Fibroblast of skin of scalp (primary cell): ENCODE measurements around the gene MYF6.

Source experiments
- DNase-seq: peaks from one replicate; pipeline ENCODE4 v3.0.0-alpha.2; 2013

Gene MYF6

GRCh38 chr12:80707830-80708258 lies 410 bp downstream of the MYF6 start:
- no peak for DNase-seq

- DNase-seq, result no peak
These were observed 983 bp downstream of the MYF6 start for GRCh38 chr12:80708259-80708974.

DNA sequence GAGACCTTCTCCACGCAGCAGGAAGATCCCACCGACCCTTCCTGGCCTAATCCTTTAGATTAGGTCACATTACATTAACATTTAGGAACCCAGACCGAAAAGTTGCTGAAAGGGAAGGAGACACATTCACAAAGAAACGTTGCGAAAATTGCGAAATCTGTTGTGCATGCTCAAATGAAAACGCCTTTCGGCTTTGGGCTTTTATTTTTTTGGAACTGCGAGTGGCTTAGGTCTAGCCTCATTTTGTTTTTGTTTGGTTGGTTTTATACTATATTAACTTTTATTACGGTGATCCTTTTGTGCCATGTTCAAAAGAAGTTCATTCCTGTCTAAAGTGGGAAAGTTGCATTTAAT lies 1.5 kb downstream of the MYF6 start:
- DNase-seq, result no peak

- no peak for DNase-seq
These were observed 2.6 kb downstream of the MYF6 start for GRCh38 chr12:80709811-80710726.

- no peak for DNase-seq
These were observed 3.5 kb downstream of the MYF6 start for GRCh38 chr12:80710727-80711449.

- no peak for DNase-seq
These were observed 4.4 kb downstream of the MYF6 start for GRCh38 chr12:80711866-80712265.

DNA sequence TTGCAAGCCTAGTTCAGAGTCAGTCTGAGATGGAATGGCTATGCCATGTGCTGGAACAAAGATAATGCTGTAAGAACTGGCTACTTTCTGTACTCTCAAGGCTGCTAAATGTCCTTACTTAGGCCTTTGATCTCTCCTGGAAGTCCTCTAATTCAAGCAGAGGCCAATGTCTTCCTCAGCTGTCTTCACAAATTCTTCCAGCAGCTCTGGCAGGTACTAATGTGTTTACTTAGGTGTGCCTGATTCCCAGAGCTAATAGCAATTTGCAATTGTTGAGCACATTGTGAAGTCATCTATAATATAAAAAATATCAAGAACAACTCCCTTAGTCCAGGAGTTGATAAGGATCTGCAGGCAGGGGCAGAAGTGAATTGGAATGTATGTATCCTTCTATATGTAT lies 5.4 kb downstream of the MYF6 start:
- no peak for DNase-seq

- no peak for DNase-seq
These were observed 6.0 kb downstream of the MYF6 start for GRCh38 chr12:80713419-80713818.

GRCh38 chr12:80714055-80714454 lies 6.6 kb downstream of the MYF6 start:
- no peak for DNase-seq

DNA sequence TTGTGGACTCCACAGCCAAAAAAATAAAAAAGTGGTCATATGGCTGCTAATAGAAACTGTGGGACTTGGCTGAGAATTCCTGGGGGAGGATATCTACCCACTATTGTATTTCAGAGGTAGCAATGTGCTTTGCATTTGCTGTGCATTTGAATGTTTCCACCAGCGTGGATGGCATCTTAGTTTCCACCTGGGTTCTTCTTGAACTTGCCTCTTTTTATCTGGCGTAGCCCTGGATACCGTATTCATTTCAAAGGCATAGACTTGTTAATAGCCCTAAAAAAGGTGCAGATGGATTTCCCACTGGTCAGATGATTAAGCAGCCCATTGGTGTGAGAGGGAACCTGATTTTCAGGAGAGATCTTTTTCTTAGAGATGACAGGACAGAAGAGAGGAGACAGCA lies 7.4 kb downstream of the MYF6 start:
- no peak for DNase-seq

DNA sequence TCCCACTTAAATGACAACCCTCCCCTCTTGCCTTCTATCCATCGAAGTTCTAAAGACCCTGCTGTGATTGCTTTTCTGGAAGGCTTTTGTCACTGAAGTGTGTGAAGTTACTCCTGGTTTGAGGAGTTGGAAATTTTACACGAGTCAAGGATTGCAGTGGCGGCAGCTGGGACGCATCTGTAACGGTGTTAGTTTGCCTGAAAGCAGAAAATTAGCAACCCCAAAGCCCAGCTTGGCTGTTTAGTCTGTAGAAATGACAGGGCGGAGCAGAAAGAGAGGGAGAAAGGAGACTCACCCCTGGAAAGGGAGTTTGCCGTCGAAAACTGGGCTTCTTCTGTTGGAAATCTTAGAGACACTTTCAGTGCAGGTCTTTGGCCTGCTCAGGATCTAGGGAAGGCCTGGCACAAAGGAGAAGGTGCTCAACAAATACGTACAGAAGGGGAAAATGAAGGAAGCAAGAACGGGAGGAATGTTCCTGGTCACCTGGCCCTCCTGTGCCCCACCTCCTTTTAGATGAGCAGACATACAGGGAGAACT lies 8.3 kb downstream of the MYF6 start:
- DNase-seq, result no peak

- DNase-seq, result no peak
These were observed 9.4 kb downstream of the MYF6 start, which contains the start of gene MYF5 for GRCh38 chr12:80716696-80717469. MYF5 (plus strand) TSS chr12:80716912; CDS start chr12:80717064, 152 bp downstream.

GRCh38 chr12:80717856-80718255 lies 10.4 kb downstream of the MYF6 start:
- no peak for DNase-seq

- no peak for DNase-seq
These were observed 13.1 kb downstream of the MYF6 start for GRCh38 chr12:80720516-80720915.

- DNase-seq, result no peak
These were observed 13.9 kb downstream of the MYF6 start for GRCh38 chr12:80721326-80721725.

DNA sequence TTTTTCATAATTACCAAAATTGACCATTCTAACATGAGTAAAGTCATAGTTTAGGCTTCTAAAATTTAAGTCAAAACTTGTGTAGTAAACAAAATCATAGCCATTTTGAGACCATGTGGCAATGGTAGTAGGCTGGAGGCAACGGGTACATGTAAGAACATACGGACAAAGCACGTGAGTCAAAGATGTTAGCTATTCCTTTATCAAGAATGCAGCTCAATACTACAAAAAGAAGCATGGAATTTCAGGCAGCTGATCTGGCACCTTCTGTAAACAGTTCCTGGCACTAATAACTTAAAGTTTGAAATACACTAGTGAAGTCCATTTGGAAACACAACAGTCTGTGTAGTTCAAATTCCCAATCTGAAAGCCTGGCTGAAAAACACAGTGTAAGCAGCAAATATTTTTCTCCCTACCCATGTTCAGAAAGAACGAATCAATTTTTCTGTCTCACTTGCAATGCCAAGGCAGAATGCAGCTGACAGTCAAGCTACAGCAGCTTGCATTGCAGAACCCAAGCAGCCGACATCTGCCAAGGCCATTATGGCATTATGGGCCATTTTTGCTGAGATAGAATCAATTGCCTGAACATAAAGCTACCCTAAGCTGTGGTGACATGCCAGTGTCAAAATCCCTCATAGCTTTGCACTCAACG lies 38.5 kb downstream of the MYF6 start:
- DNase-seq, result no peak

- DNase-seq, result no peak
These were observed 40.4 kb downstream of the MYF6 start for GRCh38 chr12:80747800-80748199.

- DNase-seq, result no peak
These were observed 42.0 kb downstream of the MYF6 start for GRCh38 chr12:80749456-80749855.

DNA sequence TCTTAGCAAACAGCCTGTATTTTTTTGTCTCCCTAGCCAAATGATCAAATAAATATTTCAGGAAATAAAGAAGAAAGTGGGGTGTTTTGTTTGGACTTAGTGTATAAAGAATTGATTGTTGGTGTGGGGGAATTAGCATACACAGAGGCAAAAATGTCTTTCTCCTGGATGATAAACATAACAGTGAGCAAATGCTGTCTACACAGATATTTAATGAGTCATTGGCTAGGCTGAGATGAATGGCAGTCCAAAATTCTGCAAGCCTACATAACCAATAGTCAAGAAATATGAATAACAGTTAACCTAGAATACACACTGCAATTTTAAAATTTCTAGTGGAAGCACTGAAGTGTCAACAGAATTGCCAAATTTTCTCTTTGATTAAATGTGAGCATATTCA lies 45.0 kb downstream of the MYF6 start:
- peak; percentile 22 for DNase-seq

GRCh38 chr12:80754274-80754673 lies 46.8 kb downstream of the MYF6 start:
- no peak for DNase-seq

DNA sequence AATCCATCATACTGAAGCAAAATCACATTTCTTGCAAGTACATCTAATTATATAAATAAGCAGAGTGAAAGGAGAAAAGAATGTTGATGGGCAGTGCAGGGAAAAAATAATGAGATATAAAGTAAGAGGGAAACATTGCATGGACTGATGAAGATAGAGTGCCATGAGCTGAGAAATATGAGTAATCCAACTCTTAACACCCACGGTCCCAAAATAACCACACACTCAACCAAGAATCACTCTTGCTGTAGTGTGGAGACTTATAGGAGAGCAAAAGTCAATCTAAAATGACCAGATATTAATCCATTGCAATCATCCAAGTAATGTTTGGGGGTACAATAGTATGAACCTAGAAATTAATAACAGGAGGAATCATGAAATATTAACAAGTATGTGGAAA lies 49.4 kb downstream of the MYF6 start:
- peak; percentile 26 for DNase-seq
